HL-60 (cell line): ENCODE data around the gene MDM2.
"Not testable (repeated sequence)": the region's sequence is repeated elsewhere in the genome, so short reads cannot be mapped to it uniquely, and the experiment has no call there.

Experiments used
- CTCF ChIP-seq: IDR thresholded peaks from one replicate; pipeline ENCODE4 v1.5.1; 2011; ENCODE audit warnings: low read length, control low read depth, inconsistent platforms; ENCODE audit not compliant: insufficient read depth
- POLR2AphosphoS5 ChIP-seq: IDR thresholded peaks from 2 replicates; pipeline ENCODE4 v1.6.1; 2012; ENCODE audit warnings: low read depth

- not testable (repeated sequence) for TF ChIP-seq CTCF, POLR2AphosphoS5
These were observed 6.9 kb upstream of the MDM2 start for GRCh38 chr12:68801124-68801523.
